Neutrophil (primary cell): ENCODE data around the gene CENPU.

Source experiments
- H3K27ac ChIP-seq: fragments of 200-600 bp; sonication (generic); 2 replicates; pipeline ENCODE4 v1.5.1; 2016; ENCODE audit warnings: mild to moderate bottlenecking, moderate library complexity
- H3K27me3 ChIP-seq: fragments of 200-600 bp; sonication (generic); 2 replicates; pipeline ENCODE4 v1.6.0; 2016; ENCODE audit warnings: mild to moderate bottlenecking
- H3K36me3 ChIP-seq: fragments of 200-600 bp; sonication (generic); 2 replicates; pipeline ENCODE4 v1.5.1; 2017
- H3K4me1 ChIP-seq, 2 experiments: fragments of 200-600 bp in 1 of 2; sonication (generic) in 1 of 2; 1 replicate in 1 of 2; 2 replicates in 1 of 2; pipeline versions ENCODE4 v1.5.1 to v1.6.1; 2013 to 2016; ENCODE audit warnings: low read depth in 1 of 2, low read length in 1 of 2, mild to moderate bottlenecking in 1 of 2, moderate library complexity in 1 of 2; ENCODE audit not compliant: control insufficient read depth in 1 of 2, insufficient read depth in 1 of 2
- H3K4me3 ChIP-seq, 2 experiments: fragments of 200-600 bp in 1 of 2; sonication (generic) in 1 of 2; 1 replicate in 1 of 2; 2 replicates in 1 of 2; pipeline ENCODE4 v1.5.1; 2013 to 2016; ENCODE audit warnings: low read depth in 1 of 2, low read length in 1 of 2, mild to moderate bottlenecking in 1 of 2, moderate library complexity in 1 of 2
- H3K9me3 ChIP-seq: fragments of 200-600 bp; sonication (generic); 2 replicates; pipeline ENCODE4 v1.5.1; 2016
- TF ChIP-seq, protein P1 (sequence below): fragments of 200-600 bp; sonication (generic); IDR thresholded peaks from 2 replicates; pipeline ENCODE4 v1.5.1; 2016; ENCODE audit warnings: antibody characterized with exemption

CENPU gene

DNA sequence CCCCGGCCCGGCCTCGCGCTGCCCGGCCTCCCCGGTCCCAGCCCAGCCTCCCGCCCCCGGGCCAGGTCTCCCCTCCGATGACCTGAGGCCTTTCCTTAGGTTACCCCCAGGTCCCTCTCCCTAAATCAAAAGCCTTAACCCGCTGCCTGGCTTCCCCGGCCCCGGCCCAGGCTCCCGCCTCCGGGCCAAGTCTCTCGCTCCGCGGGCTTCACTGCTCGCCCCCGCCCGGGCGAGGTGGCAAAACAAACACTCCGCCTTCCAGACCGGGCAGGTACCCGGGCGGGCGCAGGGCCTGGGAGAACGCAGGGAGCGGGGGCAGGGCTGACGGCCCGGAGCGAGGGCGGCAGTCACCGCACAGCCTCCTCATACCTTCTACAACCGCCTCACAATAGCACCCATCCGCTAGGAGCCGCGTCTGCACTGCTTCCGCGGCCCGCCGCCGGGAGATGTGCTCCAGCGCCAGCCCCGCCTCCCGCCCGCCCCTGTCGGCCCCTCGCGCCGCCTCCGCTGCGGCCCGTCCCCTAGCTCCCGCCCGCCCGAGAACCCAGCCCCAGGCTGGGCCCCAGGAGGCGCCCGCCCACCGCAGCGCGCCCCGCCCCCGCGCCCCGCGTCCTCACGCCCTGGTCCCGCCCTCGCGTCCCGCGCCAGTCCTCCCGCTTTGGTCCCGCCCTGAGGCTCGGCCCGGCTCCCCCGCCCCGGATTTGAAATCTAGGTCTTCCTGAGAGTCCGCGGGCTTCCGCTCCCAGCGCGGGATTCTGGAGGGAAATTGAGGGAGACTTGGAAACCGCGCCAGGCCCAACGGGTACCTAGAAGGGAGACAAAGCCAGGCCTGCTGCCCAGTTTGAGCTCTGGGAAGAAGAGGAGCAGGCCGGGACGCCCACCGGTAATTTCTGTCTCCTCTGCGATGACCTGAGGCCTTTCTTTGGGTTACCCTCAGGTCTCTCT is 84.6 kb downstream of the CENPU start, which contains the start of the genes CASP3 and PRIMPOL:
TSS of gene CASP3 (minus strand) at position 422 of the 945 bp plus-strand sequence. CDS start 10,994 bp downstream, outside the sequence.
TSS of gene PRIMPOL (plus strand) at position 713 of the 945 bp plus-strand sequence. CDS start 7,403 bp downstream, outside the sequence.
- TF ChIP-seq, protein P1, sequence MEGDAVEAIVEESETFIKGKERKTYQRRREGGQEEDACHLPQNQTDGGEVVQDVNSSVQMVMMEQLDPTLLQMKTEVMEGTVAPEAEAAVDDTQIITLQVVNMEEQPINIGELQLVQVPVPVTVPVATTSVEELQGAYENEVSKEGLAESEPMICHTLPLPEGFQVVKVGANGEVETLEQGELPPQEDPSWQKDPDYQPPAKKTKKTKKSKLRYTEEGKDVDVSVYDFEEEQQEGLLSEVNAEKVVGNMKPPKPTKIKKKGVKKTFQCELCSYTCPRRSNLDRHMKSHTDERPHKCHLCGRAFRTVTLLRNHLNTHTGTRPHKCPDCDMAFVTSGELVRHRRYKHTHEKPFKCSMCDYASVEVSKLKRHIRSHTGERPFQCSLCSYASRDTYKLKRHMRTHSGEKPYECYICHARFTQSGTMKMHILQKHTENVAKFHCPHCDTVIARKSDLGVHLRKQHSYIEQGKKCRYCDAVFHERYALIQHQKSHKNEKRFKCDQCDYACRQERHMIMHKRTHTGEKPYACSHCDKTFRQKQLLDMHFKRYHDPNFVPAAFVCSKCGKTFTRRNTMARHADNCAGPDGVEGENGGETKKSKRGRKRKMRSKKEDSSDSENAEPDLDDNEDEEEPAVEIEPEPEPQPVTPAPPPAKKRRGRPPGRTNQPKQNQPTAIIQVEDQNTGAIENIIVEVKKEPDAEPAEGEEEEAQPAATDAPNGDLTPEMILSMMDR: peak; percentile 85
- Histone ChIP-seq H3K36me3 (peaks cover 17% of the 10 kb centered on the region), H3K9me3 (no peaks in the 10 kb centered on the region), H3K27ac (peak within 1 kb of the TSS; percentile 97), H3K27me3 (no peaks in the 10 kb centered on the region), H3K4me1 (peaks cover 26 to 36% of the 10 kb centered on the region in 2 experiments), H3K4me3 (peak within 1 kb of the TSS; percentile 85 to 93)

DNA sequence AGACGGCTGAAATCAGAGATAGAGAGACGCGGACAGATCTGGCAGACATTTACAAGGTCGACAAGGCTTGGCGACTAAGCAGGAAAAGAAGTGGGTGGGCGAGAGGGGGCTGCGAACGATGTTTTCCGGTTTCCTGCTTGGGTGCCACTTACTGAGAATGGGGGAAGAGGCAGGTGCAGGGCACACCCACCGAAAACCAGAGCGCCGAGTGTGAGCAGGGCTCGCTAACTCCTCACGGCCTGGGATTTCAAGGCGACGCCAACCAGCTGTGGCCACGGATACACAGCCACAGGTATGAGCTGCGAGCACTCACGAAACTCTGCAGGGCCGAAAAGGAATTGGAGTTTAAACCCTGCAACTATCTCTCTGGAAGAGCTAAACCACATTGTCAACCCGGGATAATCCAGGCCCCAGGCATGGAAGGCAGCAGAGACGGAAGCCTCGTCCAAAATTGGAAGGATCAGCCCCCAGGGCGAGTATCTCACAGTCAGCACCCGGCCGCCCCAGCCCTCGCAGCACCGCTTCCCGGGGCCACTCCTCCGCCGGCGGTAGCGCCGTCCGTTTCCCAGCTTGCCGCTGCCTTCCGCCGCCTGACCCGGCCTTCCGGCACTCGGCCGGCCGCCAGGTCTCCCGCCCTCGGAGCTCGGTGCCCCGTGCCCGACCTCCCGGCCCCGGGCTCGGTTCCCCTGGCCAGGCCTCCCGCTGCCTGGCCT is 85.4 kb downstream of the CENPU start:
- TF ChIP-seq, protein P1: no peak
- no peaks in the 10 kb centered on the region for H3K27me3 ChIP-seq
- H3K9me3 ChIP-seq: no peaks in the 10 kb centered on the region
- peaks cover 17% of the 10 kb centered on the region for H3K36me3 ChIP-seq
- H3K27ac ChIP-seq: peak overlapping the region; percentile 97
- H3K4me3 ChIP-seq: peak overlapping the region; percentile 85 to 93
- H3K4me1 ChIP-seq: peaks cover 26 to 36% of the 10 kb centered on the region in 2 experiments

DNA sequence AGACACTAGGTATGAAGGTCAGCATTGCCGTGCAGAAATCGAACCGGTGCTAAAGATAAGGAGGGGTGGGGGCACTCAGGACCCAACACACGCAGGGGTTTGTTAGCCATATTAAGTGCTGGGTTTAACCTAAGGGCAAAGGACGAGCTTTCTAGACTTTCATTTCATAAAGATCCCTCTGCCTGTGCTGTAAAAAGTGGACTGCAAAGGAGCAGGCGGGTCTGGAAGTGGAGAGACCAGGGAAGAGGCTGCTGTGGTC is 85.9 kb downstream of the CENPU start:
- TF ChIP-seq, protein P1: no peak
- Histone ChIP-seq H3K9me3 (no peaks in the 10 kb centered on the region), H3K4me1 (peaks cover 26 to 36% of the 10 kb centered on the region in 2 experiments), H3K27me3 (no peaks in the 10 kb centered on the region), H3K36me3 (peaks cover 17% of the 10 kb centered on the region), H3K4me3 (peak overlapping the region; percentile 85 to 93), H3K27ac (peak overlapping the region; percentile 97)

DNA sequence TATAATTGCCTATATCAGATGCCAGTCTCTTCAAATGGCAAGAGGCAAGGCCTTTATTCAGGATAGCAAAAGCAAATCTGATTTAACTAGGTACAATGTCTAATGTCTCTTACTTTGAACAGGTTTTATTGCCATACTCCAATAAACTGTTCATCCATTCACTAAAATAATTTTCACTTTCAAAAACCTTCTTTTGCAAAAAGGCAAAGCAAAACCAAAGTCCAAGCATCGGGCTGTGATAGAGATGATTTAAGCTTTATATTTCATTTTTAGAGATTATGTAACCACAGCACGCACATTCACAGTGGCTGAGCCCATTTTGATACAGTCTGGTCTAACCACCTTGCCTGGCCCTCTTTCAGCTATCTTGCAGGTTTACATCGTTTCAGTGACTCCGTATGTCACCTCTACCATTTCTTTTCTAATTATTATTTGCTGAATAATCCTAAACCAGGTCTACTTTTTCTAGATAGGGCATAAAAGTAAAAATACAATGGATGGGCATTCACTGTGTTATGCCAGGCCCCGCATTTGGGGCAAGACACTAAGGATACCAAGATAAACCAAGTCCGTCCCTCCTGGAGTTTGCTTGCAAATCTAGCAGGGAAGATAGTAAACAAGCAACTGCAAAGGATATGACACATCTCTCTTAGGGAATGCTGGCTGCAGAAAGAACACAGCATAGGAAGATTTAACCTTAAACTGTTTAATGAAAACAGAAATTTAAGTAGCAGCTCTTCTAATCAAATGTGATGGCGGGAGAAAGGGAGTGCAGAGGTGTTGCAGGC is 86.4 kb downstream of the CENPU start:
- Histone ChIP-seq H3K9me3 (no peaks in the 10 kb centered on the region), H3K4me1 (peaks cover 26 to 36% of the 10 kb centered on the region in 2 experiments), H3K36me3 (peaks cover 20% of the 10 kb centered on the region), H3K27me3 (no peaks in the 10 kb centered on the region), H3K27ac (peak overlapping the region; percentile 97), H3K4me3 (peak overlapping the region; percentile 85 to 93)
- TF ChIP-seq, protein P1: no peak

DNA sequence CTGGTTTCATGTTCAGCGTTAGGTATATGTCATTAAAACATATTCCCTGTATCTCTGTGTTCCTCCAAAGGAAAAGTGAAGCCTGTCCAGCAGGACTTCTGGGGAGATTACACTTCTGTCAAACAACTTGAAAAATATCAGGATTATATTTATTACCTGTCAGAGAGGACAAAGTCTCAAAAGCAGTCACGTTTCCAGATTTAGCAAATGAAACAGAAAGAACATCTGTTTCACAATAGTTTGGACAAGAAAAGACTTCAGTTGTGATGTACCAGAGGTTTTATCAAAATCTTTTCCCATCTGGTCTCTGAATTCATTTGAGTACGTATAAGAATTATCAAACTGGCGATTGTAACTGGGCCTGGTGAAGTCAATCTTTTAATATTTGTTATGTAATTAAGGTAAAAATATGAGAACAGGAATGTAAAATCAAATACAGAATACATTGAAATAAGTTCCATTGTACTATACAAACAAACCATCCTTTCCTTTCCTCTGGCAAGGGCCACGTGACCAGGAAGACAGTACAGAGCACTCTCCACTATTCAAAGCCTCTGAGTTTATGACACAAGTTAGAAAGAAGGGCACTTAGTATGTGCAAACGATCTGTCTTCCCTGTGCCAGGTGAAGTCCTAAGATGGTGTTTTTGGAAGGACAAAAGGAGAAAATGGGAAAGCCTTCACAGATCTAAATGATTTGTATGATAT is 87.8 kb downstream of the CENPU start:
- H3K27me3 ChIP-seq: no peaks in the 10 kb centered on the region
- peaks cover 26 to 36% of the 10 kb centered on the region in 2 experiments for H3K4me1 ChIP-seq
- H3K9me3 ChIP-seq: no peaks in the 10 kb centered on the region
- TF ChIP-seq, protein P1: no peak
- no peak overlapping the region for H3K4me3 ChIP-seq
- H3K27ac ChIP-seq: no peak overlapping the region
- peaks cover 25% of the 10 kb centered on the region for H3K36me3 ChIP-seq
